ENCODE measurements around the gene MPND. TPM values are rescaled to one million over a fixed set of nuclear protein-coding genes. Genes with fewer than 3 reads are reported as not detected.
A peak's percentile ranks its signal among the peaks of the same experiment; 100 is the strongest.

The MPND gene
- total RNA-seq, 1 donor from 2014 or later = 21.9 TPM

- peaks cover 7 to 12% of the 10 kb centered on the region in 2 donors for H3K4me1 ChIP-seq
- H3K9me3 ChIP-seq = no peaks in the 10 kb centered on the region
- H3K36me3 ChIP-seq = no peaks in the 10 kb centered on the region
- peak within 1 kb of the TSS; percentile 78 to 85 for H3K4me3 ChIP-seq
- intact Hi-C loops (cut with DNase I) = loop anchor here (1.0 to 5.0 kb wide), 6 partner anchors 28 to 220 kb away; partner anchors contain the start of genes ANKRD24, HDGFL2, MPND and SIRT6
- no peak for TF ChIP-seq CTCF (IDR thresholded peaks at IDR 0.05)
- H3K27me3 ChIP-seq = no peaks in the 10 kb centered on the region
- peak within 1 kb of the TSS; percentile 83 to 89 for H3K27ac ChIP-seq
- peak; percentile 99 to 100 for DNase-seq (ENCODE audit: low spot score in 2 of 2)
Observed at GRCh38 chr19:4402171-4403004, 59.0 kb downstream of the MPND start, which contains the start of gene CHAF1A. TSS of gene CHAF1A (plus strand) at chr19:4402640. CDS start at chr19:4402763, 123 bp downstream.

GRCh38 chr19:4403005-4403761, 59.8 kb downstream of the MPND start:
- peak overlapping the region in 1 of 2 donors; percentile 47 for H3K27ac ChIP-seq

GRCh38 chr19:4405977-4406376, 62.6 kb downstream of the MPND start:
- peaks cover 4 to 10% of the 10 kb centered on the region in 2 donors for H3K4me1 ChIP-seq
- no peak overlapping the region for H3K27ac ChIP-seq
- TF ChIP-seq CTCF (IDR thresholded peaks at IDR 0.05) = no peak
- no peaks in the 10 kb centered on the region for H3K27me3 ChIP-seq
- no peak overlapping the region for H3K4me3 ChIP-seq
- intact Hi-C loops (cut with DNase I) = no loop called here
- H3K36me3 ChIP-seq = peaks cover 0 to 3% of the 10 kb centered on the region in 2 donors
- H3K9me3 ChIP-seq = no peaks in the 10 kb centered on the region
- DNase-seq (ENCODE audit: low spot score in 2 of 2) = no peak

More at GRCh38 chr19:4403005-4403761, 59.8 kb downstream of the MPND start:
- TF ChIP-seq CTCF (IDR thresholded peaks at IDR 0.05) = no peak
- Histone ChIP-seq H3K4me3 (peak overlapping the region; percentile 78 to 85), H3K9me3 (no peaks in the 10 kb centered on the region), H3K4me1 (peaks cover 7 to 10% of the 10 kb centered on the region in 2 donors), H3K36me3 (no peaks in the 10 kb centered on the region), H3K27me3 (no peaks in the 10 kb centered on the region)
- no peak for DNase-seq (ENCODE audit: low spot score in 2 of 2)
- intact Hi-C loops (cut with DNase I) = loop anchor here (2.0 to 5.0 kb wide), 2 partner anchors 69 to 220 kb away; partner anchors contain the start of genes ANKRD24, HDGFL2 and SIRT6

GRCh38 chr19:4406626-4407025, 63.3 kb downstream of the MPND start:
- Histone ChIP-seq H3K27ac (no peak overlapping the region), H3K36me3 (peaks cover 0 to 3% of the 10 kb centered on the region in 2 donors), H3K27me3 (no peaks in the 10 kb centered on the region), H3K4me3 (no peak overlapping the region), H3K4me1 (peaks cover 4 to 9% of the 10 kb centered on the region in 2 donors), H3K9me3 (no peaks in the 10 kb centered on the region)
- intact Hi-C loops (cut with DNase I) = no loop called here
- DNase-seq (ENCODE audit: low spot score in 2 of 2) = no peak
- TF ChIP-seq CTCF (IDR thresholded peaks at IDR 0.05) = no peak

- DNase-seq (ENCODE audit: low spot score in 2 of 2) = no peak
- no peak for TF ChIP-seq CTCF (IDR thresholded peaks at IDR 0.05)
- intact Hi-C loops (cut with DNase I) = no loop called here
Observed at GRCh38 chr19:4409123-4409933, 66.0 kb downstream of the MPND start.

More at GRCh38 chr19:4409123-4409933, 66.0 kb downstream of the MPND start:
- H3K4me3 ChIP-seq = no peak overlapping the region
- H3K4me1 ChIP-seq = no peaks in the 10 kb centered on the region
- H3K9me3 ChIP-seq = no peaks in the 10 kb centered on the region
- no peak overlapping the region for H3K27ac ChIP-seq
- H3K36me3 ChIP-seq = peaks cover 0 to 3% of the 10 kb centered on the region in 2 donors
- no peaks in the 10 kb centered on the region for H3K27me3 ChIP-seq

All from ascending aorta (tissue), 2 donors.